ENCODE data around the gene DAO. TPM values are rescaled to one million over a fixed set of nuclear protein-coding genes. Genes with fewer than 3 reads are reported as not detected.

Gene DAO
- total RNA-seq, 4 donors from 2014 or later, result not detected

GRCh38 chr12:108875280-108875679 lies 4.6 kb upstream of the DAO start:
- in situ Hi-C loops (cut with MboI; ENCODE audit: low sequenced_read_pairs in 4 of 4), result no loop called here
- Histone ChIP-seq H3K4me1 (no peaks in the 10 kb centered on the region), H3K27ac (no peak overlapping the region), H3K36me3 (no peaks in the 10 kb centered on the region), H3K9me3 (no peaks in the 10 kb centered on the region), H3K27me3 (no peaks in the 10 kb centered on the region), H3K4me3 (no peak overlapping the region)
- intact Hi-C loops (cut with DNase I; ENCODE audit: low total_unique reads), result no loop called here
- DNase-seq (no peak), ATAC-seq (no peak)
- TF ChIP-seq POLR2A (IDR thresholded peaks at IDR 0.05), result no peak
- no peak for TF ChIP-seq CTCF (IDR thresholded peaks at IDR 0.05 in 4 of 5, conservative IDR thresholded peaks at IDR 0.05 in 1 of 5)

GRCh38 chr12:108875682-108876361 lies 4.1 kb upstream of the DAO start:
- Histone ChIP-seq H3K4me1 (no peaks in the 10 kb centered on the region), H3K9me3 (no peaks in the 10 kb centered on the region), H3K4me3 (no peak overlapping the region), H3K27me3 (no peaks in the 10 kb centered on the region), H3K36me3 (no peaks in the 10 kb centered on the region), H3K27ac (no peak overlapping the region)
- in situ Hi-C loops (cut with MboI; ENCODE audit: low sequenced_read_pairs in 4 of 4) (no loop called here), intact Hi-C loops (cut with DNase I; ENCODE audit: low total_unique reads) (no loop called here)
- ATAC-seq, result no peak
- TF ChIP-seq CTCF (IDR thresholded peaks at IDR 0.05 in 4 of 5, conservative IDR thresholded peaks at IDR 0.05 in 1 of 5), result no peak
- TF ChIP-seq POLR2A (IDR thresholded peaks at IDR 0.05), result no peak
- no peak for DNase-seq

GRCh38 chr12:108876550-108876949 lies 3.3 kb upstream of the DAO start:
- H3K27me3 ChIP-seq, result no peaks in the 10 kb centered on the region
- ATAC-seq (no peak), DNase-seq (no peak)
- H3K27ac ChIP-seq, result no peak overlapping the region
- no peaks in the 10 kb centered on the region for H3K36me3 ChIP-seq
- in situ Hi-C loops (cut with MboI; ENCODE audit: low sequenced_read_pairs in 4 of 4) (no loop called here), intact Hi-C loops (cut with DNase I; ENCODE audit: low total_unique reads) (no loop called here)
- TF ChIP-seq POLR2A (IDR thresholded peaks at IDR 0.05) (no peak), CTCF (IDR thresholded peaks at IDR 0.05 in 4 of 5, conservative IDR thresholded peaks at IDR 0.05 in 1 of 5) (no peak)
- no peaks in the 10 kb centered on the region for H3K9me3 ChIP-seq
- no peak overlapping the region for H3K4me3 ChIP-seq
- no peaks in the 10 kb centered on the region for H3K4me1 ChIP-seq

DNA sequence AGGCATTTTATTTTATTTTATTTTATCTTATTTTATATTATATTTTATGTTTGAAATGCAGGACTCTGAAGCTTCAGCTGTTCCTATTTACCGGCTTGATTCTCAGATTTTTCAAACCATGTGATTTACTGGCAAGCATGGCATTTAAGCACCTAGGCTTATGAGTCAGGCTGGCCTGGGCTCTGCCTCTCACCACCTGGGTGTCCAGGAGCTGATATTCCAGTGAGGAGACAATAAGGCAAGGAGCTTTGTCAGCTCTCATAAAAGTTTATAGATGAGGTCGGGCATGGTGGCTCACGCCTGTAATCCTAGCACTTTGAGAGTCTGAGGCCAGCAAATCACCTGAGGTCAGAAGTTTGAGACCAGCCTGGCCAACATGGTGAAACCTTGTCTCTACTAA lies 2.1 kb downstream of the DAO start:
- H3K4me1 ChIP-seq, result no peaks in the 10 kb centered on the region
- no peak for ATAC-seq
- TF ChIP-seq CTCF (IDR thresholded peaks at IDR 0.05 in 4 of 5, conservative IDR thresholded peaks at IDR 0.05 in 1 of 5) (no peak), POLR2A (IDR thresholded peaks at IDR 0.05) (no peak)
- intact Hi-C loops (cut with DNase I; ENCODE audit: low total_unique reads) (no loop called here), in situ Hi-C loops (cut with MboI; ENCODE audit: low sequenced_read_pairs in 4 of 4) (no loop called here)
- DNase-seq, result no peak
- no peaks in the 10 kb centered on the region for H3K36me3 ChIP-seq
- no peak overlapping the region for H3K4me3 ChIP-seq
- H3K9me3 ChIP-seq, result no peaks in the 10 kb centered on the region
- no peaks in the 10 kb centered on the region for H3K27me3 ChIP-seq
- no peak overlapping the region for H3K27ac ChIP-seq
